HFF-Myc (cell line): ENCODE data around the gene TTC9.
A peak's percentile ranks its signal among the peaks of the same experiment; 100 is the strongest.

ENCODE experiments used
- DNase-seq: peaks from one replicate; pipeline ENCODE4 v3.0.0-alpha.2; 2011; ENCODE audit warnings: low read depth; ENCODE audit errors: extremely low read depth
- H3K4me3 ChIP-seq: replicated peaks from 2 replicates; pipeline ENCODE4 v1.5.1; 2011; ENCODE audit warnings: low read depth, mild to moderate bottlenecking, control low read depth, low read length
- CTCF ChIP-seq: IDR thresholded peaks from 2 replicates; pipeline ENCODE4 v1.5.1; 2012; ENCODE audit warnings: mild to moderate bottlenecking, low read depth, low read length, control low read depth; ENCODE audit errors: missing control alignments

The TTC9 gene

GRCh38 chr14:70713096-70713495 lies 71.4 kb downstream of the TTC9 start:
- DNase-seq = no peak
- no peak for TF ChIP-seq CTCF
- no peak overlapping the region for H3K4me3 ChIP-seq

- no peak for TF ChIP-seq CTCF
- DNase-seq = no peak
- H3K4me3 ChIP-seq = no peak overlapping the region
These were observed 71.8 kb downstream of the TTC9 start for GRCh38 chr14:70713511-70713916.

GRCh38 chr14:70714055-70714550 lies 72.4 kb downstream of the TTC9 start:
- peak; percentile 46 for TF ChIP-seq CTCF
- no peak overlapping the region for H3K4me3 ChIP-seq
- DNase-seq = peak; percentile 39

GRCh38 chr14:70716483-70716882 lies 74.8 kb downstream of the TTC9 start:
- no peak for DNase-seq
- no peak overlapping the region for H3K4me3 ChIP-seq

GRCh38 chr14:70716958-70717357 lies 75.2 kb downstream of the TTC9 start:
- no peak for TF ChIP-seq CTCF
- no peak overlapping the region for H3K4me3 ChIP-seq
- DNase-seq = no peak

More at GRCh38 chr14:70716483-70716882, 74.8 kb downstream of the TTC9 start:
- no peak for TF ChIP-seq CTCF

- no peak overlapping the region for H3K4me3 ChIP-seq
These were observed 76.8 kb downstream of the TTC9 start for GRCh38 chr14:70718383-70719118.

More at GRCh38 chr14:70718383-70719118, 76.8 kb downstream of the TTC9 start:
- no peak for DNase-seq
- TF ChIP-seq CTCF = no peak
